ENCODE data around the gene B4GALNT3.

- TF ChIP-seq TAF1 (IDR thresholded peaks at IDR 0.05; ENCODE audit: low read depth, low read length) (no peak), POLR2A (IDR thresholded peaks at IDR 0.05; ENCODE audit: low read depth, low read length) (no peak), POLR2AphosphoS5 (IDR thresholded peaks at IDR 0.05; ENCODE audit: low read depth, low read length) (no peak), PAX5 (IDR thresholded peaks at IDR 0.05; ENCODE audit: insufficient read depth, low read length, severe bottlenecking) (no peak)
Observed at GRCh38 chr12:532908-533565, 73.3 kb downstream of the B4GALNT3 start.
